PC-3 (cell line): Measurements from ENCODE around the gene RPGRIP1.

Experiments
- EZH2 ChIP-seq: fragments of 300-600 bp; sonication (generic); IDR thresholded peaks from one replicate; pipeline ENCODE4 v1.6.1; 2017; ENCODE audit warnings: antibody characterized with exemption, mild to moderate bottlenecking, low read length; ENCODE audit not compliant: unreplicated experiment
- TF ChIP-seq, protein P1 (sequence below): fragments of 300-600 bp; sonication (generic); conservative IDR thresholded peaks from 2 replicates; pipeline ENCODE4 v1.5.1; 2017; ENCODE audit warnings: antibody characterized with exemption, low read depth, mild to moderate bottlenecking, low read length

- TF ChIP-seq, protein P1, sequence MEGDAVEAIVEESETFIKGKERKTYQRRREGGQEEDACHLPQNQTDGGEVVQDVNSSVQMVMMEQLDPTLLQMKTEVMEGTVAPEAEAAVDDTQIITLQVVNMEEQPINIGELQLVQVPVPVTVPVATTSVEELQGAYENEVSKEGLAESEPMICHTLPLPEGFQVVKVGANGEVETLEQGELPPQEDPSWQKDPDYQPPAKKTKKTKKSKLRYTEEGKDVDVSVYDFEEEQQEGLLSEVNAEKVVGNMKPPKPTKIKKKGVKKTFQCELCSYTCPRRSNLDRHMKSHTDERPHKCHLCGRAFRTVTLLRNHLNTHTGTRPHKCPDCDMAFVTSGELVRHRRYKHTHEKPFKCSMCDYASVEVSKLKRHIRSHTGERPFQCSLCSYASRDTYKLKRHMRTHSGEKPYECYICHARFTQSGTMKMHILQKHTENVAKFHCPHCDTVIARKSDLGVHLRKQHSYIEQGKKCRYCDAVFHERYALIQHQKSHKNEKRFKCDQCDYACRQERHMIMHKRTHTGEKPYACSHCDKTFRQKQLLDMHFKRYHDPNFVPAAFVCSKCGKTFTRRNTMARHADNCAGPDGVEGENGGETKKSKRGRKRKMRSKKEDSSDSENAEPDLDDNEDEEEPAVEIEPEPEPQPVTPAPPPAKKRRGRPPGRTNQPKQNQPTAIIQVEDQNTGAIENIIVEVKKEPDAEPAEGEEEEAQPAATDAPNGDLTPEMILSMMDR, result no peak
- TF ChIP-seq EZH2, result no peak
Measured at GRCh38 chr14:21298358-21298757, 18.5 kb downstream of the RPGRIP1 start.
